Vagina (tissue), 2 donors: ENCODE data around the gene EEF2K.

Source experiments
- POLR2A ChIP-seq, 2 donors: fragments of 450-650 bp; IDR thresholded peaks; one replicate each; pipeline ENCODE4 v1.6.1; 2017; ENCODE audit warnings: antibody characterized with exemption in 2 of 2, mild to moderate bottlenecking in 2 of 2, moderate library complexity in 2 of 2
- POLR2AphosphoS5 ChIP-seq, 2 donors: sonication (generic); formaldehyde crosslinking; IDR thresholded peaks; one replicate each; pipeline ENCODE4 v1.9.0; 2017; ENCODE audit warnings: antibody characterized with exemption in 2 of 2, mild to moderate bottlenecking in 2 of 2, low read depth in 1 of 2; ENCODE audit not compliant: insufficient read depth in 1 of 2
- TF ChIP-seq, protein P1 (sequence below), 3 experiments: fragments of 450-650 bp in 2 of 3; fragments of 200-600 bp in 1 of 3; sonication (generic) in 1 of 3; IDR thresholded peaks; one replicate each; pipeline ENCODE4 v1.5.1; 2017 to 2019; ENCODE audit warnings: antibody characterized with exemption in 3 of 3, mild to moderate bottlenecking in 2 of 3, moderate library complexity in 2 of 3

DNA sequence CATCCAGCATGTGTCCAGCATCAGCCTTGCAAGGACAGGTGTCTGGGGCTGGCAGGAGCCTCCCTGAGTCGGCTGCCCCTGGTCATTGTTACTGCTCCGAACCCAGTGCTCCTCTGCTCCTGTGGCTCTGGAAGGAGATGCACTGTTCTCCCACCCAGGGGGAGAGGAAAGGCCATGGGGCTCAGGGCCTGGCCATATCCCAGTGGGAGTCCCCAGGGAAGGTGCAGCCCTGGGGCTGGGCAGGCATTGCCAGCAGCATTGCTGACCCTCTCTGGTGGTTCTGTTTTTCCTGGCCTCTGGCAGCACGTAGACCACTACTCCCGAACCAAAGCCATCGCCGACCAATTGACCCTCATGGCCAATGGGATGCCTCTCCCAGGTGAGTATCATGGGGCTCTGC is 34.1 kb upstream of the EEF2K start:
- TF ChIP-seq POLR2AphosphoS5 (IDR thresholded peaks at IDR 0.05; ENCODE audit: insufficient read depth in 1 of 2, low read depth in 1 of 2) (no peak), POLR2A (IDR thresholded peaks at IDR 0.05) (no peak)
- TF ChIP-seq, protein P1, sequence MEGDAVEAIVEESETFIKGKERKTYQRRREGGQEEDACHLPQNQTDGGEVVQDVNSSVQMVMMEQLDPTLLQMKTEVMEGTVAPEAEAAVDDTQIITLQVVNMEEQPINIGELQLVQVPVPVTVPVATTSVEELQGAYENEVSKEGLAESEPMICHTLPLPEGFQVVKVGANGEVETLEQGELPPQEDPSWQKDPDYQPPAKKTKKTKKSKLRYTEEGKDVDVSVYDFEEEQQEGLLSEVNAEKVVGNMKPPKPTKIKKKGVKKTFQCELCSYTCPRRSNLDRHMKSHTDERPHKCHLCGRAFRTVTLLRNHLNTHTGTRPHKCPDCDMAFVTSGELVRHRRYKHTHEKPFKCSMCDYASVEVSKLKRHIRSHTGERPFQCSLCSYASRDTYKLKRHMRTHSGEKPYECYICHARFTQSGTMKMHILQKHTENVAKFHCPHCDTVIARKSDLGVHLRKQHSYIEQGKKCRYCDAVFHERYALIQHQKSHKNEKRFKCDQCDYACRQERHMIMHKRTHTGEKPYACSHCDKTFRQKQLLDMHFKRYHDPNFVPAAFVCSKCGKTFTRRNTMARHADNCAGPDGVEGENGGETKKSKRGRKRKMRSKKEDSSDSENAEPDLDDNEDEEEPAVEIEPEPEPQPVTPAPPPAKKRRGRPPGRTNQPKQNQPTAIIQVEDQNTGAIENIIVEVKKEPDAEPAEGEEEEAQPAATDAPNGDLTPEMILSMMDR (IDR thresholded peaks at IDR 0.05): no peak
